ENCODE data around the gene ZNF839. TPM values are rescaled to one million over a fixed set of nuclear protein-coding genes. Genes with fewer than 3 reads are reported as not detected.
"Not testable (repeated sequence)": the region's sequence is repeated elsewhere in the genome, so short reads cannot be mapped to it uniquely, and the experiment has no call there.

ZNF839 gene
- total RNA-seq, 1 donor from 2014 or later: 7.4 TPM

GRCh38 chr14:102304611-102305506, 14.7 kb upstream of the ZNF839 start, which contains the start of gene MOK:
Gene MOK (minus strand): TSS chr14:102305164. CDS start chr14:102304968, 196 bp downstream.
- peak; percentile 97 for DNase-seq
- intact Hi-C loops (cut with micrococcal nuclease): no loop called here
- ATAC-seq: peak; percentile 98

- DNase-seq: peak; percentile 92
- peak; percentile 64 for ATAC-seq
- intact Hi-C loops (cut with micrococcal nuclease): loop anchor here (2.0 kb wide), 1 partner anchor 80 kb away; no protein-coding TSS in a partner anchor
Observed at GRCh38 chr14:102314242-102315011, 5.1 kb upstream of the ZNF839 start.

GRCh38 chr14:102315121-102315520, 4.4 kb upstream of the ZNF839 start:
- DNase-seq (no peak), ATAC-seq (no peak)
- intact Hi-C loops (cut with micrococcal nuclease): loop anchor here (2.0 kb wide), 1 partner anchor 80 kb away; no protein-coding TSS in a partner anchor

- no peak for ATAC-seq
- no peak for DNase-seq
- intact Hi-C loops (cut with micrococcal nuclease): no loop called here
Observed at GRCh38 chr14:102316338-102316742, 3.2 kb upstream of the ZNF839 start.

GRCh38 chr14:102316743-102317563, 2.6 kb upstream of the ZNF839 start:
- intact Hi-C loops (cut with micrococcal nuclease): no loop called here
- peak; percentile 80 for ATAC-seq
- peak; percentile 96 for DNase-seq

GRCh38 chr14:102317564-102318248, 1.8 kb upstream of the ZNF839 start:
- DNase-seq: peak; percentile 60
- intact Hi-C loops (cut with micrococcal nuclease): no loop called here
- peak; percentile 53 for ATAC-seq

- DNase-seq (no peak), ATAC-seq (no peak)
- intact Hi-C loops (cut with micrococcal nuclease): no loop called here
Observed at GRCh38 chr14:102318781-102319276, 717 bp upstream of the ZNF839 start.

- peak; percentile 66 for DNase-seq
- no peak for ATAC-seq
- intact Hi-C loops (cut with micrococcal nuclease): no loop called here
Observed at GRCh38 chr14:102320033-102320660, 601 bp downstream of the ZNF839 start.

GRCh38 chr14:102320671-102321455, 1.3 kb downstream of the ZNF839 start:
- intact Hi-C loops (cut with micrococcal nuclease): no loop called here
- DNase-seq (no peak), ATAC-seq (no peak)

- ATAC-seq (no peak), DNase-seq (no peak)
- intact Hi-C loops (cut with micrococcal nuclease): no loop called here
Observed at GRCh38 chr14:102321456-102322422, 2.2 kb downstream of the ZNF839 start.

GRCh38 chr14:102323102-102323501, 3.6 kb downstream of the ZNF839 start:
- intact Hi-C loops (cut with micrococcal nuclease): no loop called here
- no peak for ATAC-seq
- DNase-seq: peak; percentile 72

- intact Hi-C loops (cut with micrococcal nuclease): no loop called here
- DNase-seq (no peak), ATAC-seq (no peak)
Observed at GRCh38 chr14:102325791-102326345, 6.3 kb downstream of the ZNF839 start.

- intact Hi-C loops (cut with micrococcal nuclease): no loop called here
- DNase-seq: no peak
- ATAC-seq: no peak
Observed at GRCh38 chr14:102326583-102326982, 7.0 kb downstream of the ZNF839 start.

GRCh38 chr14:102329381-102329780, 9.8 kb downstream of the ZNF839 start:
- ATAC-seq; DNase-seq; intact Hi-C loops (cut with micrococcal nuclease): not testable (repeated sequence)

GRCh38 chr14:102330806-102331205, 11.3 kb downstream of the ZNF839 start:
- intact Hi-C loops (cut with micrococcal nuclease): no loop called here

GRCh38 chr14:102333390-102333789, 13.8 kb downstream of the ZNF839 start:
- intact Hi-C loops (cut with micrococcal nuclease): no loop called here
- ATAC-seq (no peak), DNase-seq (no peak)

More at GRCh38 chr14:102330806-102331205, 11.3 kb downstream of the ZNF839 start:
- DNase-seq (no peak), ATAC-seq (no peak)
